H1 (cell line): ENCODE measurements around the gene PPP2R2B. TPM values are rescaled to one million over a fixed set of nuclear protein-coding genes. Genes with fewer than 3 reads are reported as not detected.

Source experiments
- CTCF ChIA-PET: fragments of 300-600 bp; sonication (Branson Sonifier 250); formaldehyde crosslinking; loops from one replicate; lab custom pipeline; 2021; ENCODE audit not compliant: partially characterized antibody; lab: Charles Lee
- POLR2A ChIA-PET: fragments of 300-600 bp; sonication (Branson Sonifier 250); formaldehyde crosslinking; loops from one replicate; lab custom pipeline; 2021; ENCODE audit warnings: inconsistent platforms; ENCODE audit not compliant: partially characterized antibody; lab: Charles Lee
- DNase-seq, 2 experiments: peaks; one replicate each; pipeline versions ENCODE4 v3.0.0 to v3.0.0-alpha.2; 2010 to 2022; ENCODE audit warnings: low spot score in 2 of 2, low read depth in 1 of 2, mixed read lengths in 1 of 2
- FAIRE-seq: peaks from 2 replicates; lab custom pipeline; 2011; peaks lifted over from hg19 to GRCh38; lab: Jason Lieb, UNC
- H2AFZ ChIP-seq: 2 replicates; pipeline ENCODE4 v1.8.1; 2012; ENCODE audit warnings: low read length, inconsistent platforms
- H2AK5ac ChIP-seq: 2 replicates; pipeline ENCODE4 v1.6.1; 2013; ENCODE audit warnings: low read depth, low read length
- H2BK120ac ChIP-seq: replicated peaks from 2 replicates; pipeline ENCODE3; 2013; ENCODE audit warnings: low read depth, low read length, inconsistent platforms
- H2BK12ac ChIP-seq: 2 replicates; pipeline ENCODE4 v1.6.1; 2013; ENCODE audit warnings: low read depth, low read length
- H2BK15ac ChIP-seq: 2 replicates; pipeline ENCODE4 v1.6.1; 2013; ENCODE audit warnings: low read length
- H2BK20ac ChIP-seq: 2 replicates; pipeline ENCODE4 v1.6.1; 2013; ENCODE audit warnings: low read length
- H2BK5ac ChIP-seq: 2 replicates; pipeline ENCODE4 v1.6.1; 2013; ENCODE audit warnings: low read depth, low read length
- H3K14ac ChIP-seq: 2 replicates; pipeline ENCODE4 v1.6.1; 2013; ENCODE audit warnings: inconsistent platforms; ENCODE audit not compliant: insufficient read length
- H3K18ac ChIP-seq: 2 replicates; pipeline ENCODE4 v1.6.1; 2013; ENCODE audit warnings: low read length; ENCODE audit errors: extremely low read depth
- H3K23ac ChIP-seq: 2 replicates; pipeline ENCODE4 v1.6.1; 2013; ENCODE audit warnings: inconsistent platforms; ENCODE audit not compliant: insufficient read length
- H3K23me2 ChIP-seq: 2 replicates; pipeline ENCODE4 v1.6.1; 2013; ENCODE audit warnings: low read depth, low read length
- H3K27ac ChIP-seq: 2 replicates; pipeline ENCODE4 v1.6.1; 2011; ENCODE audit warnings: low read depth, low read length, inconsistent platforms
- H3K27me3 ChIP-seq, 4 experiments: replicated peaks in 1 of 4; 1 replicate in 1 of 4; 2 replicates in 3 of 4; pipeline versions ENCODE4 v1.6.1 to v1.8.1; 2011 to 2013; ENCODE audit warnings: low read length in 3 of 4, mild to moderate bottlenecking in 3 of 4, inconsistent platforms in 2 of 4, mixed read lengths in 2 of 4, moderate library complexity in 1 of 4; ENCODE audit not compliant: control insufficient read depth in 3 of 4, insufficient read depth in 3 of 4; ENCODE audit errors: extremely low read depth in 1 of 4
- H3K36me3 ChIP-seq, 4 experiments: 2 replicates each; pipeline versions ENCODE4 v1.6.1 to v1.8.1; 2011 to 2013; ENCODE audit warnings: mild to moderate bottlenecking in 4 of 4, low read length in 3 of 4, moderate library complexity in 2 of 4, control low read depth in 1 of 4, inconsistent platforms in 1 of 4; ENCODE audit not compliant: insufficient read depth in 4 of 4, control insufficient read depth in 2 of 4
- H3K4ac ChIP-seq: replicated peaks from 2 replicates; pipeline ENCODE3; 2013; ENCODE audit warnings: low read length, low read depth, mixed read lengths, inconsistent platforms; ENCODE audit not compliant: insufficient read length
- H3K4me1 ChIP-seq, 4 experiments: replicated peaks in 1 of 4; 1 replicate in 1 of 4; 2 replicates in 3 of 4; pipeline versions ENCODE4 v1.6.1 to v1.8.1; 2011 to 2013; ENCODE audit warnings: low read length in 3 of 4, inconsistent platforms in 2 of 4, mixed read lengths in 1 of 4; ENCODE audit not compliant: insufficient read depth in 4 of 4, control insufficient read depth in 3 of 4
- H3K4me2 ChIP-seq, 2 experiments: 2 replicates each; pipeline versions ENCODE4 v1.6.1 to v1.8.1; 2011 to 2013; ENCODE audit warnings: low read depth in 2 of 2, low read length in 2 of 2, control low read depth in 1 of 2, inconsistent platforms in 1 of 2, mild to moderate bottlenecking in 1 of 2; ENCODE audit not compliant: insufficient read depth in 1 of 2
- H3K4me3 ChIP-seq, 4 experiments: fragments of 200-600, 300-600 bp in 1 of 4; sonication (generic), shearing (Covaris generic), sonication (Bioruptor Twin) in 1 of 4; 2 replicates each; pipeline versions ENCODE4 v1.5.1 to v1.8.1; 2011 to 2016; ENCODE audit warnings: low read length in 4 of 4, low read depth in 3 of 4, control low read depth in 2 of 4, inconsistent platforms in 2 of 4, mild to moderate bottlenecking in 2 of 4, mixed read lengths in 1 of 4, moderate library complexity in 1 of 4; ENCODE audit not compliant: insufficient read depth in 2 of 4; ENCODE audit errors: extremely low read depth in 1 of 4
- H3K56ac ChIP-seq: replicated peaks from 2 replicates; pipeline ENCODE3; 2013; ENCODE audit warnings: low read depth, mild to moderate bottlenecking, mixed read lengths, low read length, inconsistent platforms; ENCODE audit not compliant: insufficient read length
- H3K79me1 ChIP-seq: 2 replicates; pipeline ENCODE4 v1.6.1; 2013; ENCODE audit warnings: low read depth, low read length, control low read depth
- H3K79me2 ChIP-seq, 2 experiments: 2 replicates each; pipeline versions ENCODE4 v1.6.1 to v1.8.1; 2012 to 2013; ENCODE audit warnings: low read length in 2 of 2, mild to moderate bottlenecking in 2 of 2, inconsistent platforms in 1 of 2; ENCODE audit not compliant: insufficient read depth in 2 of 2, control insufficient read depth in 1 of 2
- H3K9ac ChIP-seq, 4 experiments: replicated peaks in 1 of 4; 1 replicate in 1 of 4; 2 replicates in 3 of 4; pipeline versions ENCODE4 v1.6.1 to v1.8.1; 2011 to 2013; ENCODE audit warnings: low read depth in 3 of 4, low read length in 3 of 4, control low read depth in 2 of 4, mild to moderate bottlenecking in 2 of 4, moderate library complexity in 2 of 4, inconsistent platforms in 1 of 4; ENCODE audit errors: extremely low read depth in 1 of 4
- H3K9me3 ChIP-seq, 2 experiments: 2 replicates each; pipeline versions ENCODE4 v1.6.1 to v1.8.1; 2012 to 2013; ENCODE audit warnings: mild to moderate bottlenecking in 2 of 2, moderate library complexity in 2 of 2, control low read depth in 1 of 2, inconsistent platforms in 1 of 2, low read depth in 1 of 2, low read length in 1 of 2, mixed read lengths in 1 of 2; ENCODE audit not compliant: insufficient read depth in 2 of 2
- H4K20me1 ChIP-seq, 2 experiments: replicated peaks in 1 of 2; 2 replicates each; pipeline versions ENCODE3 to v1.8.1; 2011 to 2013; ENCODE audit warnings: inconsistent platforms in 2 of 2, low read length in 2 of 2, mild to moderate bottlenecking in 1 of 2; ENCODE audit not compliant: insufficient read depth in 2 of 2, control insufficient read depth in 1 of 2
- H4K5ac ChIP-seq: 2 replicates; pipeline ENCODE4 v1.6.1; 2013; ENCODE audit warnings: low read length, low read depth, mixed read lengths, inconsistent platforms; ENCODE audit not compliant: insufficient read length
- H4K8ac ChIP-seq: 2 replicates; pipeline ENCODE4 v1.8.0; 2013; ENCODE audit warnings: mild to moderate bottlenecking, moderate library complexity, low read length, inconsistent platforms; ENCODE audit not compliant: insufficient read depth; ENCODE audit errors: extremely low read depth
- H4K91ac ChIP-seq: replicated peaks from 2 replicates; pipeline ENCODE3; 2013; ENCODE audit warnings: low read length, mixed read lengths, inconsistent platforms; ENCODE audit not compliant: insufficient read length
- ATF3 ChIP-seq: IDR thresholded peaks from 2 replicates; pipeline ENCODE4 v1.6.1; 2011; ENCODE audit warnings: low read depth, mild to moderate bottlenecking, low read length; ENCODE audit not compliant: insufficient read depth
- BCL11A ChIP-seq, 2 experiments: IDR thresholded peaks; one replicate each; pipeline ENCODE4 v1.6.1; 2011; ENCODE audit warnings: low read depth in 2 of 2, low read length in 2 of 2, mild to moderate bottlenecking in 2 of 2
- CTBP2 ChIP-seq: IDR thresholded peaks from 2 replicates; pipeline ENCODE4 v1.7.0; 2011; ENCODE audit warnings: borderline replicate concordance, mild to moderate bottlenecking, moderate library complexity, mixed read lengths, low read length; ENCODE audit not compliant: insufficient read depth, insufficient read length
- E2F6 ChIP-seq: IDR thresholded peaks from 2 replicates; pipeline ENCODE4 v1.6.1; 2012; ENCODE audit warnings: inconsistent platforms
- HDAC6 ChIP-seq: IDR thresholded peaks from one replicate; pipeline ENCODE4 v1.7.1; 2012; ENCODE audit warnings: low read depth, mild to moderate bottlenecking, inconsistent platforms, low read length, moderate library complexity
- JUND ChIP-seq: IDR thresholded peaks from 2 replicates; pipeline ENCODE4 v1.6.1; 2011; ENCODE audit warnings: mild to moderate bottlenecking, improper control_type of control experiment, low read length
- KDM5A ChIP-seq: fragments of 200-600 bp; IDR thresholded peaks from 2 replicates; pipeline ENCODE4 v1.7.1; 2012; ENCODE audit warnings: mild to moderate bottlenecking, low read length, inconsistent platforms, mixed read lengths
- RXRA ChIP-seq: IDR thresholded peaks from 2 replicates; pipeline ENCODE4 v1.6.1; 2011; ENCODE audit warnings: low read depth, mild to moderate bottlenecking, low read length, moderate library complexity; ENCODE audit not compliant: insufficient read depth
- SP4 ChIP-seq: IDR thresholded peaks from 2 replicates; pipeline ENCODE4 v1.6.1; 2012; ENCODE audit warnings: low read length, inconsistent platforms
- YY1 ChIP-seq: IDR thresholded peaks from 2 replicates; pipeline ENCODE4 v1.6.1; 2011; ENCODE audit warnings: low read depth, mild to moderate bottlenecking, low read length
- ZNF274 ChIP-seq: IDR thresholded peaks from 2 replicates; pipeline ENCODE4 v1.7.0; 2012; ENCODE audit warnings: low read length, borderline replicate concordance; ENCODE audit errors: extremely low read depth
- WGBS, 2 experiments: shearing (Covaris generic) in 1 of 2; methylation state at CpG; one replicate each; pipeline versions ENCODE4 v1.1.6 to v1.1.7; 2013 to 2015; ENCODE audit warnings: low lambda C conversion rate in 2 of 2, mixed read lengths in 2 of 2, inconsistent platforms in 1 of 2, low coverage in 1 of 2, missing lambda C conversion rate in 1 of 2; ENCODE audit not compliant: insufficient replicate concordance in 2 of 2, insufficient coverage in 1 of 2, insufficient read length in 1 of 2; ENCODE audit errors: extremely low coverage in 1 of 2, missing lambda C conversion rate in 1 of 2; 5-methylcytosine and 5-hydroxymethylcytosine counted together
- polyA plus RNA-seq, 7 experiments: library from polyadenylated mRNA; depleted of rRNA in 3 of 7; stranded (reverse) in 5 of 7; unstranded in 2 of 7; fragments of >200 nt in 5 of 7; fragments of 200-250 nt in 2 of 7; gene quantifications; 1 replicate in 5 of 7; 2 replicates in 1 of 7; 4 replicates in 1 of 7; pipeline versions ENCODE4 v1.2.1 to v1.2.3, GENCODE V29; 2011 to 2013; ENCODE audit warnings: missing spikeins in 2 of 7, mixed read lengths in 2 of 7
- total RNA-seq: library from RNA; stranded (reverse); fragmentation: NEBNext Ultra II Directional; extraction: Animal tissue kit (Norgen Biotek cat#: 25700); gene quantifications from 2 replicates; pipeline ENCODE4 v1.2.1, GENCODE V29; 2021

Gene PPP2R2B
- total and polyA plus RNA-seq, 2 of the 8 experiments (the other 6 are each of a cell fraction or from before 2014, with no cell fraction given): 21.1 to 37.1 TPM

- Histone ChIP-seq H4K5ac (peak overlapping the region; percentile 77), H2BK5ac (peak overlapping the region; percentile 57; the same call in 1 of the 2 replicates), H3K23me2 (no peaks in the 10 kb centered on the region; the same call in 1 of the 2 replicates), H3K4me3 (no peak overlapping the region), H2BK12ac (no peak overlapping the region), H3K4me2 (0 out of 4 replicates have a peak overlapping the region, but pooled peaks of 1 of the 2 experiments have one; percentile 4), H3K79me1 (no peaks in the 10 kb centered on the region), H4K8ac (no peak overlapping the region), H3K14ac (no peak overlapping the region), H3K36me3 (no peaks in the 10 kb centered on the region), H2BK15ac (no peak overlapping the region), H3K27ac (no peak overlapping the region), H3K9ac (no peak overlapping the region), H2AFZ (no peak overlapping the region), H3K18ac (no peak overlapping the region), H3K9me3 (no peaks in the 10 kb centered on the region), H2BK120ac (peak overlapping the region; percentile 47), H3K4ac (no peak overlapping the region), H2AK5ac (no peak overlapping the region), H3K79me2 (no peaks in the 10 kb centered on the region), H4K20me1 (no peaks in the 10 kb centered on the region), H4K91ac (peak overlapping the region; percentile 87), H3K4me1 (peaks cover 0 to 2% (median 2%) of the 10 kb centered on the region in 4 experiments; a peak in 2 of 7 replicates), H3K27me3 (0 out of 7 replicates have a peak, but pooled peaks cover 0 to 2% (median 0%) of the 10 kb centered on the region in 4 experiments), H3K23ac (no peak overlapping the region), H2BK20ac (no peak overlapping the region), H3K56ac (no peak overlapping the region)
- TF ChIP-seq YY1: no peak
- TF ChIP-seq KDM5A: no peak
- no peak for TF ChIP-seq HDAC6
- TF ChIP-seq E2F6: no peak
- no peak for TF ChIP-seq RXRA
- TF ChIP-seq ATF3: no peak
- no peak for TF ChIP-seq CTBP2
- no peak for TF ChIP-seq SP4
- no peak for TF ChIP-seq ZNF274
- TF ChIP-seq JUND: no peak
- no peak for TF ChIP-seq BCL11A (IDR thresholded peaks at IDR 0.05; ENCODE audit: low read depth in 2 of 2, low read length in 2 of 2)
- CTCF ChIA-PET: interaction anchor here (0.9 to 1.5 kb wide), 4 partner anchors 16 to 298 kb away, joined by 3 to 6 read pairs (median 3); no protein-coding TSS in a partner anchor
- WGBS, 2 experiments: 27% methylated on average over 2 of the region's 2 CpGs; no CpG with 5 or more reads in 1 of the 2 experiments
- POLR2A ChIA-PET: no interaction called here
- DNase-seq: peak in 1 of 2 experiments; percentile 13
- no peak for FAIRE-seq
Observed at GRCh38 chr5:146840016-146840415, 38.5 kb downstream of the PPP2R2B start.
